Measurements from ENCODE around the gene ANKDD1B. TPM values are rescaled to one million over a fixed set of nuclear protein-coding genes. Genes with fewer than 3 reads are reported as not detected.
"Not testable (repeated sequence)": the region's sequence is repeated elsewhere in the genome, so short reads cannot be mapped to it uniquely, and the experiment has no call there.

Gene ANKDD1B
- total RNA-seq, 1 donor from 2014 or later: 1.6 TPM

DNA sequence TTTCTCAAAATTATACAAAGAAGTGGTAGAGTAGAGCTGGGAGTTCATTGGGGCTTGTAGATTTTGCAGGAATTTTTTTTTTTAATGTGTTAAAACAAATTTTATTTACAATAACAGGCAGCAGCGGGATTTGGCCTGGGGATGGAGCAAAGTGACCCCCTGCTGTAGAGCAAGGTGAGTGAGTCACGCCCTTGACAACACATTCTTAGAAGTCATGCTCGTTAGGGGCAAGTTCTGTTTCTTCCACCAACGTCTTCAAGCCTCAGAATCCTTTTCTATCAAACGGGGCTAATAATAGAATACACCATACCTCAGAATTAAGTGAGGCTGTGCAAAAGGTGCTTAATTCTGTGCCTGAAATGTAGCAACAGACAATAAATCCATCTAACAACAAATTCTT, 1.1 kb upstream of the ANKDD1B start:
- no peaks in the 10 kb centered on the region for H3K27me3 Mint-ChIP-seq
- peak overlapping the region; percentile 84 for H3K27ac Mint-ChIP-seq
- DNase-seq (ENCODE audit: extremely low spot score, unreplicated experiment): no peak
- TF ChIP-seq, protein P1, sequence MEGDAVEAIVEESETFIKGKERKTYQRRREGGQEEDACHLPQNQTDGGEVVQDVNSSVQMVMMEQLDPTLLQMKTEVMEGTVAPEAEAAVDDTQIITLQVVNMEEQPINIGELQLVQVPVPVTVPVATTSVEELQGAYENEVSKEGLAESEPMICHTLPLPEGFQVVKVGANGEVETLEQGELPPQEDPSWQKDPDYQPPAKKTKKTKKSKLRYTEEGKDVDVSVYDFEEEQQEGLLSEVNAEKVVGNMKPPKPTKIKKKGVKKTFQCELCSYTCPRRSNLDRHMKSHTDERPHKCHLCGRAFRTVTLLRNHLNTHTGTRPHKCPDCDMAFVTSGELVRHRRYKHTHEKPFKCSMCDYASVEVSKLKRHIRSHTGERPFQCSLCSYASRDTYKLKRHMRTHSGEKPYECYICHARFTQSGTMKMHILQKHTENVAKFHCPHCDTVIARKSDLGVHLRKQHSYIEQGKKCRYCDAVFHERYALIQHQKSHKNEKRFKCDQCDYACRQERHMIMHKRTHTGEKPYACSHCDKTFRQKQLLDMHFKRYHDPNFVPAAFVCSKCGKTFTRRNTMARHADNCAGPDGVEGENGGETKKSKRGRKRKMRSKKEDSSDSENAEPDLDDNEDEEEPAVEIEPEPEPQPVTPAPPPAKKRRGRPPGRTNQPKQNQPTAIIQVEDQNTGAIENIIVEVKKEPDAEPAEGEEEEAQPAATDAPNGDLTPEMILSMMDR (conservative IDR thresholded peaks at IDR 0.05): no peak
- no peaks in the 10 kb centered on the region for H3K9me3 Mint-ChIP-seq
- peaks cover 21% of the 10 kb centered on the region for H3K4me1 Mint-ChIP-seq (ENCODE audit: unreplicated experiment)
- H3K36me3 Mint-ChIP-seq: peaks cover 7% of the 10 kb centered on the region
- H3K4me3 Mint-ChIP-seq: peak overlapping the region; percentile 92

DNA sequence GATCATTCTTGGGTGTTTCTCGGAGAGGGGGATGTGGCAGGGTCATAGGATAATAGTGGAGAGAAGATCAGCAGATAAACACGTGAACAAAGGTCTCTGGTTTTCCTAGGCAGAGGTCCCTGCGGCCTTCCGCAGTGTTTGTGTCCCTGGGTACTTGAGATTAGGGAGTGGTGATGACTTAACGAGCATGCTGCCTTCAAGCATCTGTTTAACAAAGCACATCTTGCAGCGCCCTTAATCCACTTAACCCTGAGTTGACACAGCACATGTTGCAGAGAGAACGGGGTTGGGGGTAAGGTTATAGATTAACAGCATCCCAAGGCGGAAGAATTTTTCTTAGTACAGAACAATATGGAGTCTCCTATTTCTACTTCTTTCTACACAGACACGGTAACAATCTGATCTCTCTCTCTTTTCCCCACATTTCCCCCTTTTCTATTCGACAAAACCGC, 368 bp upstream of the ANKDD1B start:
- H3K27me3 Mint-ChIP-seq: not testable (repeated sequence)

DNA sequence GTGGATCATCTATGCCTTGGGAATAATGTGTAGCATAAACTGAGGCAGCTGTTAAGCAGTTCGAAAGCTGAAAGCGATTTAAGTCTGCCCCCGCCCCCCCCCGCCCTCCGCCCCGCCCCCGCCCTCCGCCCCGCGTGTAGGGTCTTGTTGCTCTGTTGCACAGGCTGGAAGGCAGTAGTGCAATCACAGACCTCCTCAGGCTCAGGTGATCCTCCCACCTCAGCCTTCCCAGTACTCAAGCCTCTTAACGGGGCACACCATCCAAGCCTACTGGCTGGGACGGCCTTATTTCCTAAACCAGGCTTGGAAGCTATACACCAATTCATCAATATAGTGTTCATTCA, 945 bp downstream of the ANKDD1B start:
- Mint-ChIP-seq H3K36me3 (peaks cover 3% of the 10 kb centered on the region), H3K27me3 (no peaks in the 10 kb centered on the region), H3K4me3 (peak overlapping the region; percentile 92), H3K4me1 (ENCODE audit: unreplicated experiment) (peaks cover 31% of the 10 kb centered on the region), H3K9me3 (no peaks in the 10 kb centered on the region), H3K27ac (no peak overlapping the region)
- TF ChIP-seq, protein P1 (conservative IDR thresholded peaks at IDR 0.05): no peak
- no peak for DNase-seq (ENCODE audit: extremely low spot score, unreplicated experiment)

More for the DNA sequence above, 368 bp upstream of the ANKDD1B start:
- not testable (repeated sequence) for H3K36me3 Mint-ChIP-seq; DNase-seq (ENCODE audit: extremely low spot score, unreplicated experiment); H3K9me3 Mint-ChIP-seq
- Mint-ChIP-seq H3K4me1 (ENCODE audit: unreplicated experiment) (peaks cover 22% of the 10 kb centered on the region), H3K27ac (peak overlapping the region; percentile 84), H3K4me3 (peak overlapping the region; percentile 92)

DNA sequence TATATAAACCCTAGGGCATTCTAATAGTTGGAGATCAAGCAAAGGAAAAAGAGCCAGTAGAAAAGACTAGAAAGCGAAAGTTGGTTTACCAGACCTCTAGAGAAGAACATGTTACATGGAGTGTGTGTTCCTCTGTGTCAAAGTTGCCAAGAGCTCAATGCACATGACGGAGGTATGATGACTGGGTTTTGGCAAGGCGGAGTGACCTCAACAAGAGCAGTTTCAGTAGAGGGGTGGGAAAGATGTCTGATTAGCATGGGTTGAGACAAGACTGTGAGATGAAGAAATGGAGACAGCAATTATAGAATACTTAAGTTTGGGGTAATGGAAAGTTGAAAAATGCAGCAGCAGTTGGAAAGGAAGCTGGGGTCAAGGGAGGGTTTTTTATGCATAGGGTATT, 1.6 kb downstream of the ANKDD1B start:
- Mint-ChIP-seq H3K9me3 (no peaks in the 10 kb centered on the region), H3K4me3 (peak overlapping the region; percentile 75), H3K27ac (no peak overlapping the region), H3K4me1 (ENCODE audit: unreplicated experiment) (peaks cover 34% of the 10 kb centered on the region), H3K27me3 (no peaks in the 10 kb centered on the region), H3K36me3 (peaks cover 3% of the 10 kb centered on the region)
- no peak for DNase-seq (ENCODE audit: extremely low spot score, unreplicated experiment)
- TF ChIP-seq, protein P1 (conservative IDR thresholded peaks at IDR 0.05): no peak

DNA sequence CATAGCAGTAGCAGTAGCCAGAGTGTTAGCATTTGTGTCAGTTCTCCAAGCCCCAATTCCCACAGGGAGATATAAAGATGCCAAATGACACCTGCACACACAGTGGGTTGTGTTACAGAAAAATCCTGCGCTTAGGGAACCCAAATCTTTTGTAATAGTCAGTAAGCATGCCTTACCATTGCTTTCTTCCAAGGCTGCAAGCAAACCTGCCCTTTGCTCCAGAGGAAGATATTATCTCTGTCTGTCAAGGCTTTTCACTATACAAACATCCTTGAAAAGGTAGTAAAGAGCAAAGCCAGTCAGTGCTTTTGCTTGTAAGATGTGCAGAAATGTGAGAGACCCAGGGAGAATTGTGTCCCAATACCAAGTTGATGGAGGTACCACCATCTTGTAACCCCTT, 2.9 kb downstream of the ANKDD1B start:
- H3K4me1 Mint-ChIP-seq (ENCODE audit: unreplicated experiment): peaks cover 34% of the 10 kb centered on the region
- no peak for DNase-seq (ENCODE audit: extremely low spot score, unreplicated experiment)
- H3K9me3 Mint-ChIP-seq: no peaks in the 10 kb centered on the region
- no peak overlapping the region for H3K27ac Mint-ChIP-seq
- no peaks in the 10 kb centered on the region for H3K27me3 Mint-ChIP-seq
- no peak overlapping the region for H3K4me3 Mint-ChIP-seq
- TF ChIP-seq, protein P1 (conservative IDR thresholded peaks at IDR 0.05): no peak
- peaks cover 3% of the 10 kb centered on the region for H3K36me3 Mint-ChIP-seq

DNA sequence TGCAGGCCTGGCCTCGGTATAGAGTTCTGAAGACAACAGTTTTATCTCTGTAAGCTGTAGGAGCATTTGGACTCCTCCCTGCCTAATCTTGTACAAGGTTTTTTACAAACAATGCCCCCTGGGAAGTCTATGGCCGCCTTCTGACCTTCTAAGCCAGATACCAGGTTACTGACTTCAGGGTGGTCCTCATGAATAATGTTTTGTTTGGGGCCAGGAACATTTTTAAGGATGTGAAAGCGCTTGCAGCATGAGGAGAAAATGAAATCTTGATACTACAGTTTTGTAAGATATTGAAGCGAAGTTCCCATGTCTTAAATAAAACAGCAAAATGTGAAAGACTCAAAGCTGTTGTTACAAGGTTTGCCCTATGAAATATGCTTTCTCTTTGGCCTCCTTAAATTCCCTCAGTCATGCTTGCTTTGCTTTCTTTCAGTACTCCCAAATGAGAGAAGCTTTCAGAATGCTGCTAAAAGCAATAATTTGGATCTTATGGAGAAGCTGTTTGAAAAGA, 5.2 kb downstream of the ANKDD1B start:
- Mint-ChIP-seq H3K9me3 (no peaks in the 10 kb centered on the region), H3K4me1 (ENCODE audit: unreplicated experiment) (peaks cover 43% of the 10 kb centered on the region), H3K36me3 (no peaks in the 10 kb centered on the region), H3K4me3 (peak overlapping the region; percentile 8), H3K27ac (peak overlapping the region; percentile 51), H3K27me3 (no peaks in the 10 kb centered on the region)
- no peak for DNase-seq (ENCODE audit: extremely low spot score, unreplicated experiment)
- TF ChIP-seq, protein P1 (conservative IDR thresholded peaks at IDR 0.05): no peak

Measured in type B pancreatic cell (in vitro differentiated cells).